Neural cell (in vitro differentiated cells): ENCODE data around the gene MRPL22. TPM values are rescaled to one million over a fixed set of nuclear protein-coding genes. Genes with fewer than 3 reads are reported as not detected.

Experiments
- H2AFZ ChIP-seq: fragments of 200-600, 300-800 bp; sonication (generic), shearing (Covaris generic); 2 replicates; pipeline ENCODE4 v1.6.0; 2014; ENCODE audit warnings: low read depth, mild to moderate bottlenecking, antibody characterized with exemption, low read length, moderate library complexity
- H3F3A ChIP-seq: fragments of 200-600 bp; shearing (Covaris generic); 2 replicates; pipeline ENCODE4 v1.6.1; 2016; ENCODE audit warnings: mild to moderate bottlenecking, moderate library complexity, mixed read lengths, antibody characterized with exemption, low read length; ENCODE audit not compliant: insufficient read depth, poor library complexity, severe bottlenecking
- H3K27ac ChIP-seq: fragments of 200-600, 300-800 bp; sonication (generic), shearing (Covaris generic); 2 replicates; pipeline ENCODE4 v1.5.1; 2014; ENCODE audit warnings: mild to moderate bottlenecking, low read length, moderate library complexity
- H3K27me3 ChIP-seq: fragments of 300-800, 200-600 bp; sonication (generic), shearing (Covaris generic); 2 replicates; pipeline ENCODE4 v1.6.0; 2014; ENCODE audit warnings: mild to moderate bottlenecking, low read depth, low read length, moderate library complexity; ENCODE audit not compliant: insufficient read depth
- H3K36me3 ChIP-seq: fragments of 300-800, 200-600 bp; sonication (generic), shearing (Covaris generic); 2 replicates; pipeline ENCODE4 v1.5.1; 2014; ENCODE audit warnings: mild to moderate bottlenecking, antibody characterized with exemption, low read length, moderate library complexity; ENCODE audit not compliant: insufficient read depth
- H3K4me2 ChIP-seq: fragments of 300-800, 200-600 bp; sonication (generic), shearing (Covaris generic); 2 replicates; pipeline ENCODE4 v1.6.0; 2014; ENCODE audit warnings: mild to moderate bottlenecking, low read length
- H3K4me3 ChIP-seq: fragments of 300-800, 200-600 bp; sonication (generic), shearing (Covaris generic); 2 replicates; pipeline ENCODE4 v1.5.1; 2014; ENCODE audit warnings: mild to moderate bottlenecking, low read length, moderate library complexity
- H3K79me2 ChIP-seq: fragments of 200-600 bp; shearing (Covaris generic); replicated peaks from 2 replicates; pipeline ENCODE4 v1.6.0; 2014; ENCODE audit warnings: mild to moderate bottlenecking, low read length, moderate library complexity; ENCODE audit not compliant: insufficient read depth
- H3K9ac ChIP-seq: fragments of 300-800, 200-600 bp; sonication (generic), shearing (Covaris generic); 2 replicates; pipeline ENCODE4 v1.6.1; 2016; ENCODE audit warnings: mild to moderate bottlenecking, low read length, mixed read lengths
- H3K9me2 ChIP-seq: fragments of 200-600 bp; shearing (Covaris generic); 2 replicates; pipeline ENCODE4 v1.6.1; 2016; ENCODE audit warnings: mild to moderate bottlenecking, low read length, mixed read lengths; ENCODE audit not compliant: insufficient read depth
- H3K9me3 ChIP-seq: fragments of 200-600, 300-800 bp; sonication (generic), shearing (Covaris generic); 2 replicates; pipeline ENCODE4 v1.6.1; 2016; ENCODE audit warnings: mild to moderate bottlenecking, mixed run types, low read length, moderate library complexity, mixed read lengths
- H4K20me1 ChIP-seq: fragments of 200-600 bp; shearing (Covaris generic); 2 replicates; pipeline ENCODE4 v1.6.1; 2016; ENCODE audit warnings: mild to moderate bottlenecking, mixed run types; ENCODE audit not compliant: insufficient read depth
- CTCF ChIP-seq: fragments of 450-650 bp; IDR thresholded peaks from 2 replicates; pipeline ENCODE4 v1.5.1; 2014; ENCODE audit warnings: antibody characterized with exemption, mild to moderate bottlenecking, moderate library complexity; ENCODE audit not compliant: poor library complexity, severe bottlenecking
- EP300 ChIP-seq: fragments of 450-650 bp; conservative IDR thresholded peaks from 2 replicates; pipeline ENCODE4 v1.6.1; 2014; ENCODE audit warnings: antibody characterized with exemption, mild to moderate bottlenecking, moderate library complexity; ENCODE audit not compliant: poor library complexity, severe bottlenecking
- EZH2 ChIP-seq: fragments of 200-600, 300-800 bp; shearing (Covaris generic), sonication (generic); IDR thresholded peaks from 2 replicates; pipeline ENCODE4 v1.6.1; 2014; ENCODE audit warnings: antibody characterized with exemption, low read length, borderline replicate concordance, mild to moderate bottlenecking; ENCODE audit not compliant: insufficient read depth, poor library complexity, severe bottlenecking
- MXI1 ChIP-seq: fragments of 450-650 bp; conservative IDR thresholded peaks from 2 replicates; pipeline ENCODE4 v1.6.1; 2014; ENCODE audit warnings: antibody characterized with exemption, mild to moderate bottlenecking; ENCODE audit not compliant: poor library complexity, severe bottlenecking
- POLR2AphosphoS5 ChIP-seq: IDR thresholded peaks from 2 replicates; pipeline ENCODE4 v1.6.1; 2012
- RAD21 ChIP-seq: fragments of 450-650 bp; conservative IDR thresholded peaks from 2 replicates; pipeline ENCODE4 v1.6.1; 2014; ENCODE audit warnings: antibody characterized with exemption, mild to moderate bottlenecking, moderate library complexity
- REST ChIP-seq: IDR thresholded peaks from 2 replicates; pipeline ENCODE4 v1.6.1; 2012; ENCODE audit warnings: borderline replicate concordance
- SMC3 ChIP-seq: fragments of 450-650 bp; conservative IDR thresholded peaks from 2 replicates; pipeline ENCODE4 v1.6.1; 2014; ENCODE audit warnings: antibody characterized with exemption, mild to moderate bottlenecking, moderate library complexity; ENCODE audit not compliant: poor library complexity
- TAF1 ChIP-seq: IDR thresholded peaks from 2 replicates; pipeline ENCODE4 v1.6.1; 2012; ENCODE audit warnings: low read depth
- polyA plus RNA-seq: library from polyadenylated mRNA; depleted of rRNA; stranded (reverse); fragments of >200 nt; gene quantifications from 2 replicates; pipeline ENCODE4 v1.2.3, GENCODE V29; 2014

MRPL22 gene
- polyA plus RNA-seq, 1 donor from 2014 or later, result 28.0 TPM

GRCh38 chr5:154893381-154893780 is 47.5 kb upstream of the MRPL22 start:
- no peak overlapping the region for H3K4me2 ChIP-seq
- H3K27ac ChIP-seq, result no peak overlapping the region
- TF ChIP-seq EZH2, result no peak
- TF ChIP-seq TAF1, result no peak
- no peak for TF ChIP-seq CTCF
- TF ChIP-seq SMC3, result no peak
- H4K20me1 ChIP-seq, result no peaks in the 10 kb centered on the region
- H3K9ac ChIP-seq, result no peak overlapping the region
- no peak overlapping the region for H3K4me3 ChIP-seq
- H3K27me3 ChIP-seq, result no peaks in the 10 kb centered on the region
- H3K79me2 ChIP-seq, result no peaks in the 10 kb centered on the region
- H3K36me3 ChIP-seq, result no peaks in the 10 kb centered on the region
- no peaks in the 10 kb centered on the region for H3K9me3 ChIP-seq
- no peaks in the 10 kb centered on the region for H3F3A ChIP-seq
- H2AFZ ChIP-seq, result no peak overlapping the region
- H3K9me2 ChIP-seq, result no peaks in the 10 kb centered on the region

GRCh38 chr5:154895606-154896561 is 45.0 kb upstream of the MRPL22 start:
- Histone ChIP-seq H3K79me2 (no peaks in the 10 kb centered on the region), H3K36me3 (no peaks in the 10 kb centered on the region), H3K4me2 (no peak overlapping the region), H3K9ac (no peak overlapping the region), H2AFZ (no peak overlapping the region), H3F3A (no peaks in the 10 kb centered on the region), H3K9me2 (no peaks in the 10 kb centered on the region), H3K27ac (no peak overlapping the region), H3K4me3 (no peak overlapping the region), H3K27me3 (no peaks in the 10 kb centered on the region), H3K9me3 (no peaks in the 10 kb centered on the region), H4K20me1 (no peaks in the 10 kb centered on the region)
- TF ChIP-seq EP300 (no peak), RAD21 (no peak), TAF1 (no peak), EZH2 (no peak), CTCF (no peak), SMC3 (no peak), MXI1 (no peak), POLR2AphosphoS5 (no peak), REST (no peak)
